Stimulated activated CD4-positive, alpha-beta T cell treated with anti-CD3 and anti-CD28 coated beads, Interleukin-12 subunit alpha, Interleukin-12 subunit beta, amount 100 ng/mL, for 48 hours (primary cell): ENCODE measurements around the gene CHAC1.
A peak's percentile ranks its signal among the peaks of the same experiment; 100 is the strongest.

Source experiments
- DNase-seq, 3 donors: peaks; one replicate each; pipeline ENCODE4 v3.0.0-alpha.2; 2020; ENCODE audit warnings: low read depth in 2 of 3, low spot score in 1 of 3

CHAC1 gene

DNA sequence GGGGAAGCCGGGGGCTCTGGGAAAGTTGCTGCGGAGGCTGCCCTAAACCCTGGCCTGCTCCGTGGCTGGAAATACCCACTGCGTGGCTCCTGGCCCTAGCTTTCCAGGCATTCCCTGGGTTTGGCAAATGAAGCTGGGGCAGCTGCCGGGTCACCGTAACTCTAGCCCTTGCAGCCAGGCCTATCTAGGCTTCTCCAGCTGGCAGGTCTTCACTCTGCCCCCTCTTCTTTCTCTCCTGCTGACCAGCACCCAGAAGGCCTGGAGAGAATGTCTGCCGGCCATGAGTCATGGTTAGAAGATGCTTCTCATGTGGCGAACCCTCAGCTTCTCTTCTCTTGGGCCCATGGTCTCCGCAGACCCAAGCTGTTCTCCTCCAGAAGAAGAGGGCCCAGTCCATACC is 29.7 kb upstream of the CHAC1 start:
- no peak for DNase-seq

DNA sequence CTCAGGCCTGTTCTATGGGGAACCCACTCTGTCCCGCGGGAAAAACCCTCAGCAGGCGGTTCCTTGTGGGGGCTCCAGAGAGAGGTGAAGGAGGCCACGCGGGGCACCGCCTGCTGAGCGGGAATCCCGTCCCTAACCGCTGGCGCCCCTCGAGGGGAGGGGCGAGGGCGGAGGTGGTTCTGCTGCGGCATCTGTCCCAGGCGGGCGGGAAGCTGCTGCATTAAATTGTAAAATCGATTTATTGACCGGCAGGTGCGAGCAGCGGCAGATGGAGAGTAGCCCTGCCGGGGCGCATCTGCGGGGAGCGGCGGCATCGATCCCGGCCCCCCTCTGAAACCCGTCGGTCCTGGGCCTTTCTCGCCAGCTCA is 27.8 kb upstream of the CHAC1 start:
- DNase-seq = no peak

DNA sequence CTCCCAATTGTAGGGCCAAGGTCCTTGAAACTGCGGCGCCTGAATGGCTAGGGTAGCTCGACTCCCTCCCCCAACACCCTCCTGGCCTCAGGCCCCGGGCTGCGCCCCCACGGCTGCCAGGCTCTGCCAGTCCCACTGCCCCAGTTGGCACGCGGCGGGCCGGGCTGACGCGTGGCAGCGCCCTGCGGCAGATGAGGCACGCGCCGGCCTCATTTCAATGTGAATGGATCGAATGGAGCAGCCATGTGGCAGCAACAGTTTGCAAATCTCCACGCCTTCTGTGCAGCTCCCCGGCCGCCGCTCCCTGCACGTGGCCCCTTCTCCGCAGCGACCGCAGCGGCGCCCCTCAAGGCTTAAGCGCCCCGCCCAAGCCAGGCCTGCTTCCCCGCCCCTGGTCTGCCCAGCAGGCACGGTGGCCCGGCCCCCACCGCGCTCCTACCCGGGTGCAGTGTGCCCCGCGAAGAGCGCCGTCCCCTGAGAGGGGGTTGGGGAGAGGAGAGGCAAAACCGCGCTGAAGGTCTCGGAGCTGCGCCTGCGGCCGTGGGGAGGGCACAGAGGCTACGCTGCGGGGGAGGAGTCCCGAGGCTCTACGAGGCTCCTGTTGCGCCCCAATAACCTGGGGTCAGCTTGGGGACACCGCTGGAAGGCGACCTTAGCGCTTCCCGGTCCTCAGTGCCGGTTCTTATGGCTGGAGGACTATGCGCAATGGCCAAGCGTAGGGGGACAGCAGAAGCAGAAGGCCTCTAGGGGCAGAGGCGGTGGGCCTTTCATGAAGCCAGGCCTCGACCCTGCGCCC is 27.2 kb upstream of the CHAC1 start:
- DNase-seq = no peak

DNA sequence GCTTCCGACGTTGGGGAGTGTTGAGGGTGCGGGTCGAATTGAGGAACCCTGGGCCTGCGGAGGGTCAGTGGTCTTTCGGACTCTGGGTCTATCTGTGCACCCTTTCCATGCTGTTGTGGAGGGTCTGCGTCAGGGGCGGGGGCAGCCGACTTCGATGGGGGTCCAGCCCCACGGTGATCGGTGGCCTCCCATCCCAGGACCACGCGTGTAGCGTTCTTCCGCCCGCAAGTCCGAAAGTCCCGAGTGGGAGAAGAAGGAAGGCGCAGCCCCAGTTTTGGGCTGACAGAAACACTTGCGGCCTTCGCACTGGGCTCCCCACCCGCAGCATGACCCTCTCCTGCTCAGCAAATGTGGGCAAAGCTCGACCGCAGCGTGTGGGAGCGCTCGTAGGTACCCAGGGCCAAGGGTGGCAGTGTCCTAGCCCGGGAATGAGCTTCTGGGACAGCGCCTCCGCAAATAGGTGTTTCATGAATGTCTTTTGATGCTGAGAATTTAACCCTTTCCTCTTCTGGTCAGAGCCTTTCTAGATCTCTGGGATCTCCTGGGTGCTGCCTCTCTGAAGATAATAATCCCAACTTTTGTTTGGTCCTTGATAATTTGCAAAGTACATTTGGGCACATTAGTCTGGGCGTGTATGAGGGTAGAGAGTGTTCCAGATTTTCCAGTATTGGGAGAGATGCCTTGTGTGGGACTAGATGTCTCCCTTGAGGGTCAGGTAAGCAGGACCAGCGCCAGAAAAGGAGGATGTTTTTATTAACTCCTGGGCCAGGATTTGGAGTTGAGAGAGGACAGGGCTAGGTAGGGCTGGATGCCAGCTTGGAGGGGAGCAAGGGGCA is 26.4 kb upstream of the CHAC1 start:
- no peak for DNase-seq

DNA sequence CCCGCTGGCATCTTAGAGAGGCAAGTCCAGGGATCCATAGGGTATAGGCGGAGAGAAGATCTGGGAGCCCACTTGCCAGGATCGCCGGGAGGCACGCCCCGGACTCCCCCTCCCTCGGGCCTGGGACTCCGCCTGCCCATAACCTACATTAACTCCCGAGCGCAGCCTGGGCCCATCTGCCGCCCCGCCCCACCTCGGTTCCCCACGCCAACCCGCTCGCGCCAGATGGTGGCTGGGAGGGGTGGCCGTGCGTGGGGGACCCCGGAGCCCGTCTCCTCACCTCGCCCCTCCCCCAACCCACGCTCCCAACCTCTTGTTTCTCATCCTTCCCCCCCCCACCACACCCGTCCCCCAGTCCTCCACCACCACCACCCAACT is 25.8 kb upstream of the CHAC1 start:
- no peak for DNase-seq

DNA sequence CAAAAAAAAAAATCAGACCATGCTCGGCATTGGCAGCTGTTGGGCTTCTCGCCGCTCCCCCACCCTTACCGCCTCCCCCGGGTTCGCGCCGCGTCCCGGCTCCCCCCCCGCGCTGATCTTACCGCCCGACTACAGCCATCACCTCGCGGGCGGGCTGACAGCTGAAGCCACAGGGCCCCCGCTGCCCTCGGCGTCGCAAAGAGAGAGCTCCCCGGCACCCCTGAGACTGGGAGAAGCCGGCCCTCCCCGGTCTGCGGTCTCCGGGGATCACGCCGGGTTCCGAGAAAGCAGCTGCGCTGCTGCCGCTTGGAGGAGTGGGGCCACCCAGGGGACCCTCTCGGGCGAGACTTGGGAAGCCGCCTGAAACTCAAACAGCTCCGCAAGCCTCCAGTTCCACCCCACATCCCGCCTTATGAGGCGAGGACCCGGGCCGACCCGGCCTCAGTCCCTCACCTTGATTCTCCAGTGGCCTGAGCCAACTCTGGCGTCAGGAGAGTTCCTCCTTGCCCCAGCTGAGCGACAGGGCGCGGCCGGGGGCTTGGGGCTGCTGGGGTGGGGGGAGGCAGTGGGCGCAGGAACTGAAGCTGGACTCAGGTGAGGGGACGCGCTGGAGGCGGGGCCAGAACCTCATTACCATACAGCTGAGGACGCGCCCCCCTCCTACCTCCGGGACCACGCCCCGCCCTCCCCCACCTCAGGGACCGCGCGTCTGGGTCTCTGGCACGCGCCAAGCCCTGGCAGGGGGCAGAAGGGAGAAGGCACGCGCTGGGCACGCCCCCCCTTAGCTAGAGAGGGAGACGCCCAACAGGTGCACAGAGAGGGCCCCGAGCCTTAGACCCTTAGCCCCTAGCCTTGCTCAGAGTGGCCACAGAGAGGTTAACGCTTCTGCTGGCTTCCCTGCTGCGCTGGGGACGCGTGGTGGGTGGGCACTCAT is 25.1 kb upstream of the CHAC1 start:
- DNase-seq = no peak

DNA sequence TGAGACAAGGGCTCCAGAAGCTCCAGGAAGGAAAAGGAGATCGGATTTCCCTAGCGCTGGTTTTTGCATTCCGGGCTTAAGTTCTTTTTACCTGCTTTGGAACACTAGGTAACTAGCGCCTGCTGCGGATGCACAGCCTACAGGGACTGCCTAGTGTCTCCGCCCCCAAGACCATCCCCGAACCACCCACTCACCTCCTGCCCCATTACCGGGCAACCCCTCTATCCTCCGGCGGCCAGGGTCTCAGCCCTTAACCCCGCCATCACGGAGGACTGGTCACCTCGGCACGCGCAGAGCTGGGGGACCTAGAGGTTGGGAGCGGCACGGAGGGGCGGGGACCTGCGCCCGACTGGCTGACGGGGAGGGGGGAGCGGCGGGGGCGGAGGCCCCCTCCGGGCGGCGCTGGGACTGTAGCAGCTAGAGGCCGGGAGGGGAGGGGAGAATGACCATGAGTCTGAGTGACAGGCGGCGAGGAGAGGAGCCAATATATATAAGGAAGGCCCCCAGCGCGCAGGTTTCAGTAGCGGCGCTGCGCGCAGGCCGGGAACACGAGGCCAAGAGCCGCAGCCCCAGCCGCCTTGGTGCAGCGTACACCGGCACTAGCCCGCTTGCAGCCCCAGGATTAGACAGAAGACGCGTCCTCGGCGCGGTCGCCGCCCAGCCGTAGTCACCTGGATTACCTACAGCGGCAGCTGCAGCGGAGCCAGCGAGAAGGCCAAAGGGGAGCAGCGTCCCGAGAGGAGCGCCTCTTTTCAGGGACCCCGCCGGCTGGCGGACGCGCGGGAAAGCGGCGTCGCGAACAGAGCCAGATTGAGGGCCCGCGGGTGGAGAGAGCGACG is 24.2 kb upstream of the CHAC1 start, which contains the start of gene DLL4:
DLL4 (plus strand) TSS at position 520 of the 839 bp plus-strand sequence. CDS start 329 bp downstream, outside the sequence.
- DNase-seq = no peak

DNA sequence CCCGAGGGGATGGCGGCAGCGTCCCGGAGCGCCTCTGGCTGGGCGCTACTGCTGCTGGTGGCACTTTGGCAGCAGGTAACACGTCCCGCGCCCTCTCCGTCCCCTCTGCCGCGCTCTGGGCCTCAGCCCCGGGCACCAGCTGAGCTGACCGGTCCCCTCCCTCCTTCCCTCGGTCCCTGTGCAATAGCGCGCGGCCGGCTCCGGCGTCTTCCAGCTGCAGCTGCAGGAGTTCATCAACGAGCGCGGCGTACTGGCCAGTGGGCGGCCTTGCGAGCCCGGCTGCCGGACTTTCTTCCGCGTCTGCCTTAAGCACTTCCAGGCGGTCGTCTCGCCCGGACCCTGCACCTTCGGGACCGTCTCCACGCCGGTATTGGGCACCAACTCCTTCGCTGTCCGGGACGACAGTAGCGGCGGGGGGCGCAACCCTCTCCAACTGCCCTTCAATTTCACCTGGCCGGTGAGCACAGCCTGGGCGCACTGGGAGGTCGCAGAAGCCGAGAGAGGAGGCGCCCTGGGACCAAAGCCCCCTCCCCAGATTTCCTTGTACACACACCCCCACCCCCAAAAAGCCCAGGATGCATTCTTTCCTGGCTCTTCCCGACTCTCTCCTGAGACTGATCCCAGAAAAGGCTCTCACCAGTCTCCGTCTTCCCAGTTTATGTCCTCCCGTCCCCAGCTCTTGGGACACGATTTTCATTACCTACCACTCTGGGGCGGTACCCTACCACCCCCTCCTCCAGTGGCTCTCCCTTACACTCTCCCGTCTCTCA is 23.4 kb upstream of the CHAC1 start:
- no peak for DNase-seq

DNA sequence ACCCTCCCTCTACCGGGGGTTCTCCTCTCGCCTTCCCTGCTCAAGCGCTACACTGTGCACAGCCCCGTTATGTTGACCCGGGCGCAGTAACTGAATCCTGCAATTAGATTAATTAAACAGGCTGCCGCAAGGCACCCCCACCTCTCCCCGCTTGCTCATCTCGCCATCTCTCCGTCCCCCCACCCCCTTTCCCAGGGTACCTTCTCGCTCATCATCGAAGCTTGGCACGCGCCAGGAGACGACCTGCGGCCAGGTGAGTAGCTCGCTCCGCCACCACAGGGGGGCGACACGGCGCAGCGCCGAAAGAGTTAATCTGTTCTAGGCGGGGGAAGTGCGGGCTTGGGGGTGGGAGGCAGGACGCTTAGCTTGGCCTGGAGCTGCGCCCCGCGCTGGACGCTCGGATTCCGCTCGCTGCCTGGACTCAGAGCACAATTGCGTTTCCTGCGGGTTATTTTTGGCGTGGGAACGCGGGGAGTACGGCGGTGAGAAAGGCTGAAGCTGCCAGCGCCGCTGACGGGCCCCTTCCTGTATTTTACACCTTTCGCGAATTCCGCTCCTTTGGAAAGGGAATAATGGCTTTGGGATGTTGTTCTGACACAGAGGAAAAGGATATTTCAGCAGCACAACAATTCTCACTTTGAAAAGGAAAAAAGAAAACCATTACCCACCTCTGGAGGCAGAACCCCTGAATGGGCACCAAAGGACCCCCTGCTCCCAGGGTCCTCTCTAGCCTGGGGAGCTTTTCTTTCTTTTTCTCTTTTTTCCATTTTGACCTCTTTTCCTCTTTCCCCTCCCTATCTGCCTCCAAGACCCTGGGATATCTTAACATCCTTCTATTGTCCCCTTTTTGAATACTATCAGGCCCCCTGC is 22.6 kb upstream of the CHAC1 start:
- peak in 2 of 3 donors; percentile 45 to 46 for DNase-seq

DNA sequence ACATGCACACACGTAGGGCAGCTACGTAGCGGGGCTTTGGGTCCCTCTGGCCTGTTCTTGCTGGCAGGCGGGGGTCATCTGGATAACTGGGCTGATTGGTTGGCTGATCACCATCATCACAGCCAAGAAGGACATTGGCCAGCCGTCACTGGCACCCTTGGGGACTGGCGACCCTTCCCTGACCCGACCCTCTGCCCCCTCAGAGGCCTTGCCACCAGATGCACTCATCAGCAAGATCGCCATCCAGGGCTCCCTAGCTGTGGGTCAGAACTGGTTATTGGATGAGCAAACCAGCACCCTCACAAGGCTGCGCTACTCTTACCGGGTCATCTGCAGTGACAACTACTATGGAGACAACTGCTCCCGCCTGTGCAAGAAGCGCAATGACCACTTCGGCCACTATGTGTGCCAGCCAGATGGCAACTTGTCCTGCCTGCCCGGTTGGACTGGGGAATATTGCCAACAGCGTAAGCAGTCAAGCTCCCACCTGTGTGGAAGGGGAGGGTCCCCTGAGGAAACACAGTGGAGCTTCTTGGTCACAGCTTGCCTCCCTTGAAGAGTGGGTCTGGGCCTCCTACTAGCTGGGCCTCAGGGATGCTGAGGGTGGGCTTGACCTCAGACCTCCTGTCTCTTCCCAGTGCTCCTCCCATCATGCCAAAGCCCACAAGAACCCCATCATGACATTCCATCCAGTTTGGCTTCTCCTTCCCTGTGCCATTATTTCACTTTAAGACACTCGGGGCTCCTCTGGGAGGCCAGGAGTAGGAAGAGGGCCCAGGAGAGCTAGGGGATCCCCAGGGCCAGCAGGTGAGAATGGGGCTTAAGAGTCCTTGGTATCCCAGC is 21.8 kb upstream of the CHAC1 start:
- no peak for DNase-seq

DNA sequence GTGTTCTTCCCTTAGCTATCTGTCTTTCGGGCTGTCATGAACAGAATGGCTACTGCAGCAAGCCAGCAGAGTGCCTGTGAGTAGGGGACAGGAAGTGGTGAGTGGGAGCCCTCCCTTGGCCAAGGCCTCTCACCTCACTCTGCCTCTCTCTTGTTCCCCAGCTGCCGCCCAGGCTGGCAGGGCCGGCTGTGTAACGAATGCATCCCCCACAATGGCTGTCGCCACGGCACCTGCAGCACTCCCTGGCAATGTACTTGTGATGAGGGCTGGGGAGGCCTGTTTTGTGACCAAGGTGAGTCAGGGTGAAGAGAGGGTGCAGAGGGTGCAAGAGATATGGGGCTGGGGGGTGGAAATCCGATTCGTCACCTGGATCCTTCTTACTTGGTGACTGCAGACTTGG is 21.1 kb upstream of the CHAC1 start:
- DNase-seq = no peak

DNA sequence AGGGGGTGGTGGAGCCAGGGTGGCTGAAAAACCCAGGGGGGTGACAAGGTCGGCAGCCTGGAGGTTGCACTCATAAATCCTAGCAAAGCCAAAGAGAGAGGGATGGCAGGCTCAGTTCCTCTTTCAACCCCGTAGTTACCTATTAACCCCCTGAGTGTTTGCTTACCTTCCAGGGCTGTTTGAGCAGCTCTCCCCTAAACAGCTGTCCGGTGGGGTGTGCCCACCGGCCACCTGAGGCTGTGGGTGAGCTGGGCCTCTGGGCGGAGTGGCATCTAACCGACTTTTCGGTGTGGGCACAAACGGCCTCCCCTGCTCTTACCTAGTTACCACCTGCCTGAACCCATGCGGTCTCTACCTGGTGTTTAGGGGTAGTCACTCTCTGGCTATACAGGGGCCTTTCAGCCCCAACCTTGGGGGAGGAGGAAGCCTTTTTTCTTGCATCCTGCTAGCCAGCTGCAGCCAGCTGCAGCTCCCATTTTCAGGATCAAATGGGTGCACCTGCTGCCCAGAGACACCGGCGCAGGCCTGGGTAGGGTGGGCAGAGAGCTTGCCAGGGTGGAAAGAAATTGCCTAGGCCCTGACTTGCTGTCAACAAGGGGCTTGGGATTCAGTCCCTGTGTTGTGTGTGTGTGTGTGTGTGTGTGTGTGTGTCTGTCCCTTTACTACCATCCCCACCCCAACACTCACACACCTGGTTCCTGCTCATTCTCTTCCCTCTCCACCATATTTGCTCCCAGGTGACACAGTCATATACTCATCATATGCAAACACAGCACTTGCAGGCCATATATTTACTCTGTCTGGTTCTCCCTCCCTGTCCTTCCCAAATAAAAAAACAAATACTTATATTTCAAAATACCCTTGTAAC is 20.4 kb upstream of the CHAC1 start:
- no peak for DNase-seq

DNA sequence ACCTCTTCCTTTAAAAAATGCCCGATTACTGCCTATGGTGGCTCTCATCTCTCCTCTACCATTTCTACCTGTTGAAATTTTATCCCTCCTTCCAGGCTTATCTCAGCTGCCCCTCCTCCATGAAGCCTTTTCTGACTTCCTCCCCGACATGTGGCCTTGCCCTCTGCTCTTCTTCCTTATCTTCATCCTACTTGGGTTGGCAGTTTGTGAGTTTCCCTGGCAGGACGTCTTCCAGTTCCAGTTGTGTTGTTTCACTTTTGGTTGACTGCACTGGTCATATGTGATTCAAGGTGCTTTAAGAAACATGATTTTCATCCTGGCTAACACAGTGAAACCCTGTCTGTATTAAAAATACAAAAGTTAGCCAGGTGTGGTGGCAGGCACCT is 19.8 kb upstream of the CHAC1 start:
- DNase-seq = no peak

DNA sequence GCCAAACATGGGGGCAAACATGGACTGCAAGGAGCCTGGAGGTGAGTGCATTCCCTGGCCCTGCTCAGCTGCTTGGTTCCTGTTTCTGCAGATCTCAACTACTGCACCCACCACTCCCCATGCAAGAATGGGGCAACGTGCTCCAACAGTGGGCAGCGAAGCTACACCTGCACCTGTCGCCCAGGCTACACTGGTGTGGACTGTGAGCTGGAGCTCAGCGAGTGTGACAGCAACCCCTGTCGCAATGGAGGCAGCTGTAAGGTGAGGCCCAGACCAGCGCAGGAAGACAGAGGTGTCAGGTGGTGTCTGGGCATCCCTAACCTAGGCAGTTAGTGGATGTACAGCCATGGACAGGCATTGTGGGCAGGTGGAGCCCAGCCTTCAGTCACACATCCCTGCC is 18.8 kb upstream of the CHAC1 start:
- DNase-seq = no peak

DNA sequence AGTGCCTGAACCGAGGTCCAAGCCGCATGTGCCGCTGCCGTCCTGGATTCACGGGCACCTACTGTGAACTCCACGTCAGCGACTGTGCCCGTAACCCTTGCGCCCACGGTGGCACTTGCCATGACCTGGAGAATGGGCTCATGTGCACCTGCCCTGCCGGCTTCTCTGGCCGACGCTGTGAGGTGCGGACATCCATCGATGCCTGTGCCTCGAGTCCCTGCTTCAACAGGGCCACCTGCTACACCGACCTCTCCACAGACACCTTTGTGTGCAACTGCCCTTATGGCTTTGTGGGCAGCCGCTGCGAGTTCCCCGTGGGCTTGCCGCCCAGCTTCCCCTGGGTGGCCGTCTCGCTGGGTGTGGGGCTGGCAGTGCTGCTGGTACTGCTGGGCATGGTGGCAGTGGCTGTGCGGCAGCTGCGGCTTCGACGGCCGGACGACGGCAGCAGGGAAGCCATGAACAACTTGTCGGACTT is 17.0 kb upstream of the CHAC1 start:
- DNase-seq = no peak

DNA sequence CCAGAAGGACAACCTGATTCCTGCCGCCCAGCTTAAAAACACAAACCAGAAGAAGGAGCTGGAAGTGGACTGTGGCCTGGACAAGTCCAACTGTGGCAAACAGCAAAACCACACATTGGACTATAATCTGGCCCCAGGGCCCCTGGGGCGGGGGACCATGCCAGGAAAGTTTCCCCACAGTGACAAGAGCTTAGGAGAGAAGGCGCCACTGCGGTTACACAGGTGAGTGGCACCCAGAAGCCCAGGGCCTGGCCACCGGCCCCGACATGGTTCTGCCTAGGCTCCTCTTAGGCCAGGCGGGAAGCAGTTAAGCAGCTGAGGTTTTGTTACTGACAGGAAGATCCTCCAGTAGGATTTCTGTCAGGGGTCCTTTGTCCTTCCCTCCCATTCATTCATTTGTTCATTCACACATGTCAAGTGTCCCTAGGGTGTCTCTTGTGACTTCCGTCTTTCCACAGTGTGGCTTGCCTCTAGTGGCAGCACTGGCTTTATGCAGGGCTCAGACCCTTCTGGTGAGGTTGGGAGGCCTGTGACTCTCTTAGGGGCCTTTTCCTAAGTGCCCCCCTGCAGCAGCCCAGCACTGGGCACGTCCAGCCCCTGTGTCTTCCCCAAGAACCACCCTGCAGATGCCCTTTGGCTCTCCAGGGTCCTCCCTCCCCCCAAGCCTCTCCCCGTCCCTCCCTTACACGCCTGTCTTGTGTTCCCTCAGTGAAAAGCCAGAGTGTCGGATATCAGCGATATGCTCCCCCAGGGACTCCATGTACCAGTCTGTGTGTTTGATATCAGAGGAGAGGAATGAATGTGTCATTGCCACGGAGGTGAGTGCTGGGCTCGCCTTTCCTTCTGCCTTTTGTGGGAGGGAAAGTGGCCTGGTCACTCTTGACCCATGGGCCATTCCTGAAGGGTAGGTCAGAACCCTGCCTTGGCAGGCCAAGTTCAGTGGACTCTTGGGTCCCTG is 16.3 kb upstream of the CHAC1 start:
- no peak for DNase-seq
